HEK293 (cell line): ENCODE results near the gene FSHR.

Experiments used
- HOXD13 ChIP-seq: sonication (generic); formaldehyde crosslinking; IDR thresholded peaks from 2 replicates; pipeline ENCODE4 v1.8.0; 2022; ENCODE audit warnings: missing genetic modification reagents, borderline replicate concordance
- MEIS1 ChIP-seq: sonication (generic); formaldehyde crosslinking; IDR thresholded peaks from 2 replicates; pipeline ENCODE4 v1.8.1; 2022; ENCODE audit warnings: missing genetic modification reagents, mild to moderate bottlenecking, borderline replicate concordance
- SETDB1 ChIP-seq: IDR thresholded peaks from one replicate; pipeline ENCODE4 v1.6.1; 2017; ENCODE audit warnings: mild to moderate bottlenecking, low read length, moderate library complexity, mixed read lengths; ENCODE audit not compliant: insufficient read length
- TF ChIP-seq, protein P1 (sequence below): sonication (generic); formaldehyde crosslinking; IDR thresholded peaks from 2 replicates; pipeline ENCODE4 v1.8.1; 2022; ENCODE audit warnings: mild to moderate bottlenecking, moderate library complexity, missing genetic modification reagents

GRCh38 chr2:49050265-49050664 lies 104.0 kb downstream of the FSHR start:
- TF ChIP-seq HOXD13 (CRISPR knock-in tag) (no peak), SETDB1 (no peak), MEIS1 (CRISPR knock-in tag) (no peak)
- TF ChIP-seq, protein P1, sequence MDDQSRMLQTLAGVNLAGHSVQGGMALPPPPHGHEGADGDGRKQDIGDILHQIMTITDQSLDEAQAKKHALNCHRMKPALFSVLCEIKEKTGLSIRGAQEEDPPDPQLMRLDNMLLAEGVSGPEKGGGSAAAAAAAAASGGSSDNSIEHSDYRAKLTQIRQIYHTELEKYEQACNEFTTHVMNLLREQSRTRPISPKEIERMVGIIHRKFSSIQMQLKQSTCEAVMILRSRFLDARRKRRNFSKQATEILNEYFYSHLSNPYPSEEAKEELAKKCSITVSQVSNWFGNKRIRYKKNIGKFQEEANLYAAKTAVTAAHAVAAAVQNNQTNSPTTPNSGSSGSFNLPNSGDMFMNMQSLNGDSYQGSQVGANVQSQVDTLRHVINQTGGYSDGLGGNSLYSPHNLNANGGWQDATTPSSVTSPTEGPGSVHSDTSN (CRISPR knock-in tag), result no peak
